HG03135 (cell line): ENCODE measurements around the gene RHOBTB3.
"Not testable (repeated sequence)": the region's sequence is repeated elsewhere in the genome, so short reads cannot be mapped to it uniquely, and the experiment has no call there.

Experiments
- ATAC-seq: cut with Tn5 transposase; IDR thresholded peaks from one replicate; pipeline ENCODE4 v1.9.1; 2021; ENCODE audit warnings: mild to moderate bottlenecking, moderate library complexity; ENCODE audit not compliant: unreplicated experiment

RHOBTB3 gene

GRCh38 chr5:95798545-95798944, 67.4 kb downstream of the RHOBTB3 start:
- no peak for ATAC-seq

- no peak for ATAC-seq
Measured at GRCh38 chr5:95799191-95799835, 68.2 kb downstream of the RHOBTB3 start.

GRCh38 chr5:95800553-95800952, 69.4 kb downstream of the RHOBTB3 start:
- ATAC-seq = no peak

- ATAC-seq = no peak
Measured at GRCh38 chr5:95801532-95801931, 70.4 kb downstream of the RHOBTB3 start.

GRCh38 chr5:95801961-95802360, 70.8 kb downstream of the RHOBTB3 start:
- no peak for ATAC-seq

GRCh38 chr5:95803271-95804148, 72.4 kb downstream of the RHOBTB3 start:
- ATAC-seq = no peak

- no peak for ATAC-seq
Measured at GRCh38 chr5:95804736-95805539, 73.8 kb downstream of the RHOBTB3 start.

- ATAC-seq = no peak
Measured at GRCh38 chr5:95806687-95807086, 75.6 kb downstream of the RHOBTB3 start.

- peak; percentile 2 for ATAC-seq
Measured at GRCh38 chr5:95808013-95808685, 77.0 kb downstream of the RHOBTB3 start.

GRCh38 chr5:95808686-95809413, 77.7 kb downstream of the RHOBTB3 start:
- ATAC-seq = peak; percentile 100

GRCh38 chr5:95809414-95809960, 78.4 kb downstream of the RHOBTB3 start:
- ATAC-seq = no peak

GRCh38 chr5:95810305-95811125, 79.4 kb downstream of the RHOBTB3 start:
- ATAC-seq = no peak

GRCh38 chr5:95811126-95811423, 79.9 kb downstream of the RHOBTB3 start:
- not testable (repeated sequence) for ATAC-seq

- ATAC-seq = not testable (repeated sequence)
Measured at GRCh38 chr5:95811461-95812073, 80.4 kb downstream of the RHOBTB3 start.

- no peak for ATAC-seq
Measured at GRCh38 chr5:95812074-95812471, 80.9 kb downstream of the RHOBTB3 start.

- ATAC-seq = not testable (repeated sequence)
Measured at GRCh38 chr5:95813035-95813434, 81.9 kb downstream of the RHOBTB3 start.

GRCh38 chr5:95815155-95815729, 84.1 kb downstream of the RHOBTB3 start:
- no peak for ATAC-seq

GRCh38 chr5:95816341-95816740, 85.2 kb downstream of the RHOBTB3 start:
- ATAC-seq = no peak
